Measurements from ENCODE around the gene CIT.

DNA sequence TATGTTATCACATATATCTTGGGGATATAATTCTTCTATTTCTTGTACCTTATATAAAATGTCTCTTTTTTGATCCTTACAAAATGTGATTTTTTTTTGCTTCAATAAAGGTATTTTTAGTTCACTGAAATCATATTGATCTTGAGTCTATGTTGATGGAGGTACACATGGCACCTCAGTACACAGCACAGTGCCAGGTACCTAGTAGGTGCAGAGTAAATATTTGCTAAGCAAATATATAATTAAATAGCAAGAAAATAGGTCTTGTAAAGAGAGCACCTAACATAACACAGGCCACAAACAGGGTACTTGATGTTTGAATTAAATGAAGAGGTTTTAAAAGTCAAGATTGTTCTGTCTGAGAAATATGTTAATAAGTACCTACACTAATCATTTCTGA, 69.7 kb downstream of the CIT start:
- TF ChIP-seq GATA2 (IDR thresholded peaks at IDR 0.05; ENCODE audit: low read depth, low read length) (no peak), GATA3 (IDR thresholded peaks at IDR 0.05; ENCODE audit: low read depth, low read length) (no peak)

Measured in SH-SY5Y (cell line).